Measurements from ENCODE around the gene PIGN.

The PIGN gene

GRCh38 chr18:62186774-62187542, at the start of gene PIGN, which contains the start of gene RELCH:
Gene PIGN, minus strand, starts transcription at chr18:62187056. Its CDS starts 25,703 bp downstream, at chr18:62161353.
Gene RELCH, plus strand, starts transcription at chr18:62187255. Its CDS starts 251 bp downstream, at chr18:62187506.
- DNase-seq (ENCODE audit: low read depth in 2 of 2) = peak; percentile 89 to 95

GRCh38 chr18:62236252-62236651, 49.4 kb upstream of the PIGN start:
- DNase-seq (ENCODE audit: low read depth in 2 of 2) = no peak

GRCh38 chr18:62226047-62226446, 39.2 kb upstream of the PIGN start:
- DNase-seq (ENCODE audit: low read depth in 2 of 2) = no peak

GRCh38 chr18:62224229-62224628, 37.4 kb upstream of the PIGN start:
- no peak for DNase-seq (ENCODE audit: low read depth in 2 of 2)

- DNase-seq (ENCODE audit: low read depth in 2 of 2) = no peak
Measured at GRCh38 chr18:62214790-62215189, 27.9 kb upstream of the PIGN start.

- DNase-seq (ENCODE audit: low read depth in 2 of 2) = no peak
Measured at GRCh38 chr18:62211325-62211828, 24.5 kb upstream of the PIGN start.

GRCh38 chr18:62210138-62210537, 23.3 kb upstream of the PIGN start:
- no peak for DNase-seq (ENCODE audit: low read depth in 2 of 2)

- no peak for DNase-seq (ENCODE audit: low read depth in 2 of 2)
Measured at GRCh38 chr18:62209046-62209445, 22.2 kb upstream of the PIGN start.

GRCh38 chr18:62206593-62206992, 19.7 kb upstream of the PIGN start:
- DNase-seq (ENCODE audit: low read depth in 2 of 2) = no peak

GRCh38 chr18:62205824-62206223, 19.0 kb upstream of the PIGN start:
- DNase-seq (ENCODE audit: low read depth in 2 of 2) = no peak

- no peak for DNase-seq (ENCODE audit: low read depth in 2 of 2)
Measured at GRCh38 chr18:62201870-62202269, 15.0 kb upstream of the PIGN start.

- no peak for DNase-seq (ENCODE audit: low read depth in 2 of 2)
Measured at GRCh38 chr18:62200121-62200914, 13.5 kb upstream of the PIGN start.

- DNase-seq (ENCODE audit: low read depth in 2 of 2) = no peak
Measured at GRCh38 chr18:62199629-62200028, 12.8 kb upstream of the PIGN start.

- no peak for DNase-seq (ENCODE audit: low read depth in 2 of 2)
Measured at GRCh38 chr18:62198259-62198658, 11.4 kb upstream of the PIGN start.

GRCh38 chr18:62196980-62197379, 10.1 kb upstream of the PIGN start:
- DNase-seq (ENCODE audit: low read depth in 2 of 2) = no peak

GRCh38 chr18:62196079-62196478, 9.2 kb upstream of the PIGN start:
- no peak for DNase-seq (ENCODE audit: low read depth in 2 of 2)

- DNase-seq (ENCODE audit: low read depth in 2 of 2) = no peak
Measured at GRCh38 chr18:62189208-62189607, 2.4 kb upstream of the PIGN start.

GRCh38 chr18:62187543-62188510, 971 bp upstream of the PIGN start:
- DNase-seq (ENCODE audit: low read depth in 2 of 2) = no peak

GRCh38 chr18:62186499-62186773, 420 bp downstream of the PIGN start:
- peak in 1 of 2 donors; percentile 8 for DNase-seq (ENCODE audit: low read depth in 2 of 2)

- peak in 1 of 2 donors; percentile 19 for DNase-seq (ENCODE audit: low read depth in 2 of 2)
Measured at GRCh38 chr18:62183578-62184195, 3.2 kb downstream of the PIGN start.

- no peak for DNase-seq (ENCODE audit: low read depth in 2 of 2)
Measured at GRCh38 chr18:62182220-62182619, 4.6 kb downstream of the PIGN start.
